ENCODE results near the gene ZNF813.
"Not testable (repeated sequence)": the region's sequence is repeated elsewhere in the genome, so short reads cannot be mapped to it uniquely, and the experiment has no call there.

The ZNF813 gene

DNA sequence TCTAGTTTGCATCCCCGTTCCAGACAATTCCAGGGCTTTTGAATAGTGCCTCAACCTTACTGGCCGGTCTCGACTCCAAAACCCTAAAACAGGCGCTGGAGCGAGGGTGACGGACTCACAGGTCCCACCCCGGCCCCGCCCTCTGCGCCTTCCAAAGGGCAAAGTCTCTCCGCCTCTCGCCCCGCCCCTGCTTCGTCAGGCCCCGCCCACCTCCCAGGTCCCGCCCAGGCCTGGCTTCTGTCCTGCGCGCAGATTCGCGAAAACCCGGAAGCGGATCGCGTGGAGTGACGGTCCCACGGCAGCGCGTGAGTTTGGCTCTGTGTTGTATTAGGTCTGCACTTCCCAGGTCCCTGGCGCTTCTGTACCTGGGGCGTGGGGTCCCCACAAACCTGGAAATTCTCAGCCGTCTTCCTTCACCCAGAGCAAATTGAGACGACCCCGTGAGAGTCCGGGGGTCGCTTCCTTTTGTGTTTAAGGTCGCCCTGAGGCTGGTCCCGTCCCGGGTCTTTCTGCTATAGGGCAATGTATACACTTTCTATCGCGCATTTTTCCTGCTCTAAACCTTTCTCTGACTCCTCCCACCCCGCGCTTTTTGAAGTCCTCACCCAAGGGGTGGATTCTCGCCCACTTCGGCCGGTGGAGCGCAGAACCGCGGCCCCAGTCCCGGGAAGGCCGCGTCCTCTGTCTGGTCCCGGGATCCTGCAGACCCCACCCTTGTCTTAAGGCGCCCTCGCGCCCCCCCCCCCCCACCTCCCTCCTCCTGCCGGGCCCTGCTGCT is at the start of gene ZNF813:
TSS of gene ZNF813 (plus strand) at position 249 of the 778 bp plus-strand sequence. CDS start 16,090 bp downstream, outside the sequence.
- DNase-seq (ENCODE audit: low spot score), result no peak

DNA sequence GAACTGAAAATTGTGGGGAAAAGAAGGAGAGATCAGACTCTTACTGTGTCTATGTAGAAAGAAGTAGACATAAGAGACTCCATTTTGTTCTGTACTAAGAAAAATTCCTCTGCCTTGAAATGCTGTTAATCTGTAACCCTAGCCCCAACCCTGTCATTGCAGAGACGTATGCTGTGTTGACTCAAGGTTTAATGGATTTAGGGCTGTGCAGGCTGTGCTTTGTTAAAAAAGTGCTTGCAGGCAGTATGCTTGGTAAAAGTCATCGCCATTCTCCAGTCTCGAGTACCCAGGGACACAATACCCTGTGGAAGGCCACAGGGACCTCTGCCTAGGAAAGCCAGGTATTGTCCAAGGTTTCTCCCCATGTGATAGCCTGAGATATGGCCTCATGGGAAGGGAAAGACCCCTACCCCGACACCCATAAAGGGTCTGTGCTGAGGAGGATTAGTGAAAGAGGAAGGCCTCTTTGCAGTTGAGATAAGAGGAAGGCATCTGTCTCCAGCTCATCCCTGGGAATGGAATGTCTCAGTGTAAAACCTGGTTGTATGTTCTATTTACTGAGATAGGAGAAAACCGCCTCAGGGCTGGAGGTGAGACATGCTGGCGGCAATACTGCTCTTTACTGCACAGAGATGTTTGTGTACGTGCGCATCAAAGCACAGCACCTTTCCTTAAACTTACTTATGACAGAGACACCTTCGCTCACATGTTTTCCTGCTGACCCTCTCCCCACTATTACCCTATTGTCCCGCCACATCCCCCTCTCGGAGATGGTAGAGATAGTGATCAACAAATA is 46.8 kb upstream of the ZNF813 start:
- not testable (repeated sequence) for DNase-seq (ENCODE audit: low spot score)

DNA sequence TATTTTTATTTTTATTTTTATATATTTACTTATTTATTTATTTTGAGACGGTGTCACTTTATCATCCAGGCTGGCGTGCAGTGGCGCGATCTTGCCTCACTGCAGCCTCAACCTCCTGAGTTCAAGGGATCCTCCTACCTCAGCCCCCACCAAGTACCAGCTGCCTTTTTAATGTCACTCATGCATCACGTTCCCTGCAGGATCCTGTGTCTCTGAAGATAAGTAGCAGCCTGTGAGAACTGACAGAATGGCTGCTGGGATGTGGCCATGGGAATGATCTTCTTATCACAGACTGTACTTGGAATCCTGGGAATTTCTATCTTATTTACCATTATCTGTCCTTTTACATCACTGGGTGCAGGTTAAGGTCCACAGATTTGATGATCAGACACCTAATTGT is 45.0 kb upstream of the ZNF813 start:
- DNase-seq (ENCODE audit: low spot score), result no peak

DNA sequence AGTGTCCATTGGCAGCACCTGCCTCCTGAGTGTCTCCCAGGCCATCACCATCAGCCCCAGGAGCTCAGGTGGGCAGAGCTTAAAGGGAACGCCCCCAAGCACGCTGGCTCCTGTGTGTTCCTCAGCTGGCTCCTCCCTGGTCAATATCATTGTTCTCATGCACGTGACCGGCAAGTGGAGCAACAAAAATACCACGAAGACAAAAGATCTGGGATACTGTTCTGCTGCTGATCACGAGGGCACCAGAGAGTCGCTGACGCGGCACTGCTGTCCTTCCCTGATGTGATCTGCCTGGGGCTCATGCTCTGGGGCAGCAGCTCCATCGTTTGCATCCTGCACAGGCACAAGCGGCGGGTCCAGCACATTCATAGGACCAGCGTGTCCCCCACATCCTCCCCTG is 44.5 kb upstream of the ZNF813 start:
- DNase-seq (ENCODE audit: low spot score), result not testable (repeated sequence)

DNA sequence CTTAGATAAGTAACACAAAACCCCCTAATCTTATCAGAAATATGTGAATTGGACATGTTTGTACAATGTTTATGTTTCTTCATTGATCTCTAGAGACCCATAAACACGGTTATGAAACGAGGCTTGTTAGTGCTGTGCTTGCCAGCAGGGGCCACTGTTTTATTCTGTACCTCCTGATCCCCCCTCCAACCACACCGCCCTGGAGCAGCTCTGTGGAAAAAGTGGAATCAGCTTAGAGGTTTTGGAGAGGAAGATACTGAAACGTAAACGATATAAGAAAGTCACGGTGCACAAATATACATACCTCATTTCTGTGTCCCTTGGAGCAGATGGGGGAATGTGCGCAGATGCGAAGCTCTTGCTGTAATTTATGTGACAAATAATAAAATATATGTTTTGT is 43.9 kb upstream of the ZNF813 start:
- DNase-seq (ENCODE audit: low spot score), result not testable (repeated sequence)

DNA sequence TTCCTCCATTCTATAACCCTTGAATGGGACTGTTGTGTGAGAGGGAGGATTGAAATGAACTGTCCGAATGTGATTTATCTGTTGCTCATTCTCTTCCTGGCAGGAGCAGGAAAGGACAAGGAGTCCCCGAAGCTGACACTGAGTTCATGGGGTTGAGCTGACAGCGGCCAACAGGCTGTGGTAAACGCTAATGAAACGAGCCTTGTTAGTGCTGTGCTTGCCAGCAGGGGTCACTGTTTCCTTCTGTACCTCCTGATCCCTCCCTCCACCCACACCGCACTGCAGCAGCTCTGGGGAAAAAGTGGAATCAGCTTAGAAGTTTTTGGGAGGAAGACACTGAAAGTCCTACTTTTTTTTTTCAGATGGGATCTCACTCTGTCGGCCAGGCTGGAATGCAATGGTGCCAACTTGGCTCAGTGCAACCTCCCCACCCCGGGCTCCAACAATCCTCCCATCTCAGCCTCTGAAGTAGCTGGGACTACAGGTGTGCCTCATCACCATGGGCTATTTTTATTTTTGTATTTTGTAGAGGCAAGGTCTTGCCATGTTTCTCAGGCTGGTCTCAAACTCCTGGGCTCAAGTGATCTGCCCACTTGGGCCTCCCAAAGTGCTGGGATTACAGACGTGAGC is 42.5 kb upstream of the ZNF813 start:
- DNase-seq (ENCODE audit: low spot score), result no peak

DNA sequence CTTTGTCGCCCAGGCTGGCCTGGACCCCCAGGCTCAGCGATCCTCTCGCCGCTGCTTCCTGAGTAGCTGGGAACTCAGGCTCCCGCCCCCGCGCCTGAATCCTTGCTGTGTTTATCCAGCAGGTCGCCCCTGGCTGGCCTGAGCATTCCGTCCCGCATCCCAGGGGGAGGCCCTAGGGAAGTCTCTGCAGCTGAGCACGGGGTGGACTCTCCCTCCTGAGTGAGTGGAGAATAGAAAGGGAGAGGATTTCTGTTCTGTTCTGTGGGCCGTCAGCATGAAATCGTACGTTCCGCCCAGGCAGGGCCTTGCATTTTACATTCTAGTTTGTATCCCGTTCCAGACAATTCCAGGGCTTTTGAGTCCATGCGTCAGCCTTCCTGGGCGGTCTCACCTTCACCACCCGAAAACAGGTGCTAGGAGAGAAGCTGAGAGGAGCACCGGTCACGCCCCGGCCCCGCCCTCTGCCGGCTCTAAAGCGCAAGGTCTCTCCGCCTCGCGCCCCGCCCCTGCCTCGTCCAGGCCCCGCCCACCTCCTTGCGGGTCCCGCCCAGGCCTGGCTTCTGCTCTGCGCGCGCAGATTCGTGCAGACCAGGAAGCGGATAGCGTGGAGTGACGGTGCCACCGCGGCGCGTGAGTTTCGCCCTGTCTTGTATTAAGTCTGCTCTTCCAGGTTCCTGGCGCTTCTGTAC is 36.0 kb upstream of the ZNF813 start, which contains the start of gene ZNF761:
TSS of gene ZNF761 (plus strand) at position 586 of the 689 bp plus-strand sequence. CDS start 15,285 bp downstream, outside the sequence.
- peak; percentile 89 for DNase-seq (ENCODE audit: low spot score)

DNA sequence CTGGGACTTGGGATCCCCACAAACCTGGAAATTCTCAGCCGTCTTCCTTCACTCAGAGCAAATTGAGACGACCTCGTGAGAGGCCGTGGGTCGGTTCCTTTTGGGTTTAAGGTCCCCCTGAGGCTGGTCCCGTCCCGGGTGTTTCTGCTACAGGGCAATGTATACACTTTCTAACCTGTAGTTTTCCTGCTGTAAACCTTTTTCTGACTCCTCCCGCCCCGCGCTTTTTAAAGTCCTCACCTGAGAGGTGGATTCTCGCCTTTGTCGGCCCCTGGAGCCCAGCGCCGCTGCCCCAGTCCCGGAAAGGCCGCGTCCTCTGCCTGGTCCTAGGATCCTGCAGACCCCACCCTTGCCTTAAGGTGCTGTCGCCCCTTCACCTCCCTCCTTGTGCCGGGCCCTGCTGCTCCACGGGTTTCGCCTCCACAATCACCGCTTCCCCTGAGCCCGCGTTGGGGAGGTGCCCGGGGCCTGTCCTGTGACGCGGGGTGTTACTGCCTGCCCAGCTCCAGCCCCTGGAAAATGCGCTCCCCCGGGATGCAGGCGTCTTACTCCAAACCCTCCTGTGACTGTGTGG is 35.4 kb upstream of the ZNF813 start:
- DNase-seq (ENCODE audit: low spot score), result no peak

DNA sequence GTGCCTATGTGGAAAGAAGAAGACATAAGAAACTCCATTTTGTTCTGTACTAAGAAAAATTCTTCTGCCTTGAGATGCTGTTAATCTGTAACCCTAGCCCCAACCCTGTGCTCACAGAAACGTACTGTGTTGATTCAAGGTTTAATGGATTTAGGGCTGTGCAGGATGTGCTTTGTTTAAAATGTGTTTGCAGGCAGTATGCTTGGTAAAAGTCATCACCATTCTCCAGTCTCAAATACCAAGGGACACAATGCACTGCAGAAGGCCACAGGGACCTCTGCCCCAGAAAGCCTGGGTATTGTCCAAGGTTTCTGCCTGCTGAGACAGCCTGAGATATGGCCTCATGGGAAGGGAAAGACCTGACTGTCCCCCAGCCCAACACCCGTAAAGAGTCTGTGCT is 23.7 kb upstream of the ZNF813 start:
- DNase-seq (ENCODE audit: low spot score), result not testable (repeated sequence)

DNA sequence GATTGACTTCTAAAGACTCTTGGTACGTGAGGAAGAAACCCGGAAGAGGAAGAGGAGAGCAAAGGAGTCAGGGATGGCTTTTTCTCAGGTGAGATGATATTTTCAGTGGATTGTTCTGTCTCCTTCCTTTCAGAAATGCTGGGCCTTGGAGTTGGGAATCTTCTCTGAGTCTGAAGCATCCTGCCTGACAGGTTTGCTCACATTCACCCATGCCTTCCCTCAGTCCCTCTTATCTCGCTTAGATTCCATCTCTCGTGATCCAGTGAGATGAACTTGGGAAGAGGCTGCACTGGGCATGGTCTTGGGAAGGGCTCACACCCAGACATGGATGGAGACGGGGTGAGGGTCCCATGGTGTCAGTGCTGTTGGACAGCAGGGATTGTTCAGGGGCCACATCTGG is 20.3 kb upstream of the ZNF813 start:
- DNase-seq (ENCODE audit: low spot score), result not testable (repeated sequence)

DNA sequence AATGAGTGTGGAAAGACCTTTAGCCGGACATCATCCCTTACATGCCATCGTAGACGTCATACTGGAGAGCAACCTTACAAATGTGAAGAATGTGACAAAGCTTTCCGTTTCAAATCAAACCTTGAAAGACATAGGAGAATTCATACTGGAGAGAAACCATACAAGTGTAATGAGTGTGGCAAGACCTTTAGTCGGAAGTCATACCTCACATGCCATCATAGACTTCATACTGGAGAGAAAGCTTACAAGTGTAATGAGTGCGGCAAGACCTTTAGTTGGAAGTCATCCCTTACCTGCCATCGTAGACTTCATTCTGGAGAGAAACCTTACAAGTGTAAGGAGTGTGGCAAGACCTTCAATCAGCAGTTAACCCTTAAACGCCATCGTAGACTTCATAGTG is 11.7 kb upstream of the ZNF813 start:
- no peak for DNase-seq (ENCODE audit: low spot score)

DNA sequence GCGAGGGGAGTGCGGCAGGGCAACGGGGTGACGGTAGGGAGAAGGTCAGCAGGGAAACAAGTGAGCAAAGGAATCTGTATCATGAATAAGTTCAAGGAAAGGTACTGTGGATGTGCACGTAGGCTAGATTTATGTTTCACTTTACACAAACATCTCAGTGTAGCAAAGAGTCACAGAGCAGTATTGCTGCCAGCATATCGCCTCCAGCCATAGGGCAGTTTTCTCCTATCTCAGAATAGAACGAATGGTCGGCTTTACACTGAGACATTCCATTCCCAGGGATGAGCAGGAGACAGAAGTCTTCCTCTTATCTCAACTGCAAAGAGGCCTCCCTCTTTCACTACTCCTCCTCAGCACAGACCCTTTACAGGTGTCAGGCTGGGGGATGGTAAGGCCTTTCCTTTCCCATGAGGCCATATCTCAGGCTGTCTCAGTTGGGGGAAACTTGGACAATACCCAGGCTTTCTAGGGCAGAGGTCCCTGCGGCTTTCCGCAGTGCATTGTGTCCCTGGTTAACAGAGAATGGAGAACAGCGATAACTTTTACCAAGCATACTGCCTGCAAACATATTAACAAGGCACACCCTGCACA is 7.3 kb upstream of the ZNF813 start:
- DNase-seq (ENCODE audit: low spot score), result not testable (repeated sequence)

DNA sequence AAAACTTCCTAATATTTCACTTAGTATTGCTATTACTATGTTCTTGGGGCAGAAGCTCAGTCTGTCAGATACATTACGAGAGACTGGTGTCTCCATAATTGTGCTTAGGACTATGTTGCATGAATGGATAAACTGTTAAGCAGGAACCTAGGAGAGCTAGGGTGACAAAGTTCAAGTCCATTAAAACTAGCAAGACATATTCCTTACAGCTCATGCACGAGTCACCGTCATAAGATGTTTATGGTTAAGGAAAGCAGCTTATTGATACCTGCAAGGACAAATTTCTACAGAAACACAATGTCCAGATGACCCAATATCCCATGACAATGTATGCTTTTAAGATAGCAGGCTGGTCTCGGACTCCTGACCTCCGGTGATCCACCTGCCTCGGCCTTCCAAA is 5.7 kb upstream of the ZNF813 start:
- DNase-seq (ENCODE audit: low spot score), result no peak

DNA sequence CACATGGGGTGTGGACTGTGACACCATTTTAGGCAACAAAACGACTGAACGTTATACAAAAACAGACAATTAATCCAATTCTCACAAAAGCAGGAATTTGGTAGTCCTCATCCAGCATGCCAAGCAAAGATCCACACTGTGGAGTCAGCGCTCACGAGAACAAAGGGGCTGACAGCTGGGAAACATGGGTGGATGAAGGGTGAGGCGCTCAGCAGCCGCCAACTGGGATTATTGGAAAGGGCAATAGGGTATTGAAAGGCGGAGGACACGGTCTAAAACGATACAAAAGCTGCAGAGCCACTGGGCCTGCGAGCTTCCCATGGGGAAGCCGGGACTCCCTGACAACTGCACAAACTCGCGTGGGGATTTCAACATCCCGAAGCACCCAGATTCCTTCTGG is 4.7 kb upstream of the ZNF813 start:
- DNase-seq (ENCODE audit: low spot score), result no peak

DNA sequence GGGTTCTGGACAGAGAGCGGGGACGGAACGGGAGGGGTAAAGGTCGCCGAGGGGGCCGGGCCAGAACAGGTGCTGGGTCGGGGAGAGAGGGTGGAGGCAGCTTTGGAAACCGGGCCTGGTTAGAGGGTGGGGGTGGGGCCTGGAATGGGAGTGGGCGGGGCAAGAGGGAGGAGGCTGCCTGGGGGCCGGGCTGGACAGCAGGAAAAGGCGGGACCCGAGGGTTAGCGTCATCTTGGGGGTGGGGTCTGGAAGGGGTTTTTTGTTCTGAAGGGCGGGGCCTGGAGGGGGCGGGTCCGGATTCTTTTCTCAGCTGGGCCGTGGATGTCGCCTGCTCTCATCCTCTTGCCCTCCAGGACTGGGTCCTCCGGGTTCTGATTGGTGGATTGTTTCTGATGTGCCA is 4.3 kb upstream of the ZNF813 start:
- no peak for DNase-seq (ENCODE audit: low spot score)

DNA sequence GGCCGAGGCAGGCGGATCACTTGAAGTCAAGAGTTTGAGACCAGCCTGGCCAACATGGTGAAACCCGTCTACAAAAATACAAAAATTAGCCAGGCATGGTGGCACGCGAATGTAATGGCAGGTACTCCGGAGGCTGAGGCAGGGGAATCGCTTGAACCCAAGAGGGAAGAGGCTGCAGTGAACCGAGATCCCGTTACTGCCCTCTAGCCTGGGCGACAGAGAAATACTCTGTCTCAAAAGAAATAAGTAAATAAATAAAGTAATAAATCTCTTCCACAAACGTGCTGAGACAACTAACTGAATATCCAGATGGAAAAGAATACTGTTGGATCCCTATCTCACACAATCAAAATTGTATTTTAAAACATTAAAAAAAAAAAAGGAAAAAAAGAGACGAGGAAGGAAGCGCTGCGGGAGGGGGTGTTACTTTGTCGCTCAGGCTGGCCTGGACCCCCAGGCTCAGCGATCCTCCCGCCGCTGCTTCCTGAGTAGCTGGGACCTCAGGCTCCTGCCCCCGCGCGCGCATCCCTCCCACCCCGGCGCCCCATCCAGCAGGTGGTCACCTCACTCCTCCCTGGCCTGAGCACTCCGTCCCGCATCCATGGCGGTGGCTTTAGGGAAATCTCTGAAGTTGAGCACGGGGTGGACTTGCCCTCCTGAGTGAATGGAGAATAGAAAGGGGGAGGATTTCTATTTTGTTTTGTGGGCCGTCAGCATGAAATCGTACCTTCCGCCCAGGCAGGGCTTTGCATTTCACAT is 628 bp upstream of the ZNF813 start:
- no peak for DNase-seq (ENCODE audit: low spot score)

DNA sequence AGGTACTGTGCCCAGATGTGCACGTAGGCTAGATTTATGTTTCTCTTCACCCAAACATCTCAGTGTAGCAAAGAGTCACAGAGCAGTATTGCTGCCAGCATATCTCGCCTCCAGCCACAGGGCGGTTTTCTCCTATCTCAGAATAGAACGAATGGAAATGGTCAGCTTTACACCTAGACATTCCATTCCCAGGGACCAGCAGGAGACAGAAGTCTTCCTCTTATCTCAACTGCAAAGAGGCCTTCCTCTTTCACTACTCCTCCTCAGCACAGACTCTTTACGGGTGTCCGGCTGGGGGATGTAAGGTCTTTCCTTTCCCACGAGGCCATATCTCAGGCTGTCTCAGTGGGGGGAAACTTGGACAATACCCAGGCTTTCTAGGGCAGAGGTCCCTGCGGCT is 1.1 kb downstream of the ZNF813 start:
- not testable (repeated sequence) for DNase-seq (ENCODE audit: low spot score)

DNA sequence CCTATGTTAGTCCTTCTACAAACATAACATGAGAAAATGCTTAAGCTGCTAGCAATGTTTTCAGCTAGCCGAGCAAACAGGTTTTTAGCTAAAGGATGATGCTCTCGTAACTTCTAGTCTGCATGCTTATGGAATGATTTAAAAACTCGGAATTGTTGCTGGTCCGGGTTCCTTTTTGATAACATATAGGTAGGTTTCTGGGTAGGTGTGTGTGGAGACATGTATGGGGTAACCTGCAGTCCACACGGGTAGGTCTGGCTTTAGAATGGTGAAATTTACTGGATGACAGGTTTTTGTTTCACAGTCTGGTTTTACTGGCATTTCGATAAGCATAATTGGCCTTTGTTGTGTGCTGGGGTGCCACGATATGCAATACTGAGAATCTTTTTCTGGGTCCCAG is 4.4 kb downstream of the ZNF813 start:
- no peak for DNase-seq (ENCODE audit: low spot score)

DNA sequence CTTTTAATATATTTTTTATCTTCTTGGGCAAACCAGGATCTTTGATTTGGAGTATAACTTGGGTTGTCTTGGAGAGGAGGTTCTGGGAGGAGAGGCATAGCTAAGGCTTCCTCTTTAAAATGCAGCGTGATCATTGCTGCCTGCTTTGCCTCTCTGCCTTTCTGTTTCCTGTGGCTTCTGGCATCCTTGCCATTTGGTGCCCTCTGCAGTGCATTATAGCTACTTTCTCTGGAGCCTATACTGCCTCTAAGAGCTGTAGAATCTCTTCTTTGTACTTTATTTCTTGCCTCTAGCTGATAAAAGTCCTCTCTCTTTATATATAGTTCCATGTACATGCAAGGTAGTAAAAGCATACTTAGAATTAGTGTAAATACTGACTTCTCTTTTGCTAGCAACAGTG is 7.3 kb downstream of the ZNF813 start:
- DNase-seq (ENCODE audit: low spot score), result not testable (repeated sequence)

DNA sequence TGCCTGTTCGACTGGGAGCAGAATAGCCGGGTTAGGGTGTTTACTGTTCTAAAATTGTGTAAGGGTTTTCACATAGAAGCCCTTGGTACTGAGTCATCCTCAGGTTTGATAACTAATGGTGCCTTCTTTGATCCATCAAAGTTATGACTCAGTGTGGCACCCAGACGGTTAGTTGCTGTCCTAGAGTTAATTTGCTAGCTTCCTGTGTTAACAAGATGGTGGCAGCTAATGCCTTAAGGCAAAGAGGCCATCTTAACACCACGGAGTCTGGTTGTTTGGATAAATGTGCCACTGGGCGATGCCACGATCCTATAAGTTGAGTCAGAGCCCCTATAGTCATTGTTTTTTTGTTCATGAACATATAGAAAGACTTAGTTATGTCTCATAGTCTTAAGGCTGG is 7.9 kb downstream of the ZNF813 start:
- not testable (repeated sequence) for DNase-seq (ENCODE audit: low spot score)

DNA sequence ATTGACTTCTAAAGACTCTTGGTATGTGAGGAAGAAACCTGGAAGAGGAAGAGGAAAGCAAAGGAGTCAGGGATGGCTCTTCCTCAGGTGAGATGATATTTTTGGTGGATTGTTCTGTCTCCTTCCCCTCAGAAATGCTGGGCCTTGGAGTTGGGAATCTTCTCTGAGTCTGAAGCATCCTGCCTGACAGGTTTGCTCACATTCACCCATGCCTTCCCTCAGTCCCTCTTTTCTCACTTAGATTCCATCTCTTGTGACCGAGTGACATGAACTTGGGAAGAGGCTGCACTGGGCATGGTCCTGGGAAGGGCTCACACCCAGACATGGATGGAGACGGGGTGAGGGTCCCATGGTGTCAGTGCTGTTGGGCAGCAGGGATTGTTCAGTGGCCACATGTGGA is 16.2 kb downstream of the ZNF813 start:
- DNase-seq (ENCODE audit: low spot score), result not testable (repeated sequence)
